ENCODE results near the gene APBA1.
A peak's percentile ranks its signal among the peaks of the same experiment; 100 is the strongest.

APBA1 gene

GRCh38 chr9:69637817-69638200, 34.4 kb downstream of the APBA1 start:
- no peak overlapping the region for H3K27ac ChIP-seq
- CTCF ChIA-PET, result no interaction called here
- POLR2A ChIA-PET (ENCODE audit: low non-redundant PET), result no interaction called here

GRCh38 chr9:69637193-69637816, 34.9 kb downstream of the APBA1 start:
- TF ChIP-seq CTCF (conservative IDR thresholded peaks at IDR 0.05; ENCODE audit: low read depth), result no peak
- DNase-seq (ENCODE audit: low spot score), result no peak
- ChIA-PET CTCF (no interaction called here), POLR2A (ENCODE audit: low non-redundant PET) (no interaction called here)
- H3K27ac ChIP-seq, result no peak overlapping the region

More at GRCh38 chr9:69637817-69638200, 34.4 kb downstream of the APBA1 start:
- TF ChIP-seq CTCF (conservative IDR thresholded peaks at IDR 0.05; ENCODE audit: low read depth), result no peak
- peak; percentile 46 for DNase-seq (ENCODE audit: low spot score)

GRCh38 chr9:69633716-69634115, 38.5 kb downstream of the APBA1 start:
- CTCF ChIA-PET, result interaction anchor here (0.6 to 1.1 kb wide), 4 partner anchors 23 to 896 kb away, joined by 3 to 5 read pairs (median 4); no protein-coding TSS in a partner anchor
- POLR2A ChIA-PET (ENCODE audit: low non-redundant PET), result no interaction called here
- no peak for TF ChIP-seq CTCF (conservative IDR thresholded peaks at IDR 0.05; ENCODE audit: low read depth)
- H3K27ac ChIP-seq, result no peak overlapping the region
- DNase-seq (ENCODE audit: low spot score), result no peak

GRCh38 chr9:69632768-69633167, 39.4 kb downstream of the APBA1 start:
- ChIA-PET POLR2A (ENCODE audit: low non-redundant PET) (no interaction called here), CTCF (no interaction called here)
- H3K27ac ChIP-seq, result no peak overlapping the region
- DNase-seq (ENCODE audit: low spot score), result no peak
- no peak for TF ChIP-seq CTCF (conservative IDR thresholded peaks at IDR 0.05; ENCODE audit: low read depth)

- no peak for DNase-seq (ENCODE audit: low spot score)
- H3K27ac ChIP-seq, result no peak overlapping the region
- ChIA-PET POLR2A (ENCODE audit: low non-redundant PET) (no interaction called here), CTCF (no interaction called here)
- TF ChIP-seq CTCF (conservative IDR thresholded peaks at IDR 0.05; ENCODE audit: low read depth), result no peak
Observed at GRCh38 chr9:69627281-69627680, 44.9 kb downstream of the APBA1 start.

GRCh38 chr9:69623276-69623675, 48.9 kb downstream of the APBA1 start:
- no peak for DNase-seq (ENCODE audit: low spot score)
- no peak for TF ChIP-seq CTCF (conservative IDR thresholded peaks at IDR 0.05; ENCODE audit: low read depth)
- POLR2A ChIA-PET (ENCODE audit: low non-redundant PET), result no interaction called here
- CTCF ChIA-PET, result interaction anchor here (0.6 kb wide), 1 partner anchor 238 kb away, joined by 5 read pairs; no protein-coding TSS in a partner anchor
- no peak overlapping the region for H3K27ac ChIP-seq
